ENCODE results near the gene UNC13D.

Gene UNC13D

GRCh38 chr17:75811174-75811573, 33.0 kb downstream of the UNC13D start:
- TF ChIP-seq FOXM1 (IDR thresholded peaks at IDR 0.05; ENCODE audit: borderline replicate concordance, low read depth) (no peak), EP300 (IDR thresholded peaks at IDR 0.05; ENCODE audit: borderline replicate concordance) (no peak), RAD21 (IDR thresholded peaks at IDR 0.05; ENCODE audit: low read depth) (no peak), USF1 (IDR thresholded peaks at IDR 0.05) (no peak), NFIC (IDR thresholded peaks at IDR 0.05) (no peak), ZBTB7A (IDR thresholded peaks at IDR 0.05; ENCODE audit: low read depth) (no peak), CEBPB (IDR thresholded peaks at IDR 0.05) (no peak), TCF12 (IDR thresholded peaks at IDR 0.05; ENCODE audit: low read depth) (no peak), TAF1 (IDR thresholded peaks at IDR 0.05; ENCODE audit: low read depth) (no peak), CREB1 (IDR thresholded peaks at IDR 0.05; ENCODE audit: low read depth) (no peak), TEAD4 (IDR thresholded peaks at IDR 0.05) (no peak), EGR1 (IDR thresholded peaks at IDR 0.05) (no peak)
- TF ChIP-seq, protein P1, sequence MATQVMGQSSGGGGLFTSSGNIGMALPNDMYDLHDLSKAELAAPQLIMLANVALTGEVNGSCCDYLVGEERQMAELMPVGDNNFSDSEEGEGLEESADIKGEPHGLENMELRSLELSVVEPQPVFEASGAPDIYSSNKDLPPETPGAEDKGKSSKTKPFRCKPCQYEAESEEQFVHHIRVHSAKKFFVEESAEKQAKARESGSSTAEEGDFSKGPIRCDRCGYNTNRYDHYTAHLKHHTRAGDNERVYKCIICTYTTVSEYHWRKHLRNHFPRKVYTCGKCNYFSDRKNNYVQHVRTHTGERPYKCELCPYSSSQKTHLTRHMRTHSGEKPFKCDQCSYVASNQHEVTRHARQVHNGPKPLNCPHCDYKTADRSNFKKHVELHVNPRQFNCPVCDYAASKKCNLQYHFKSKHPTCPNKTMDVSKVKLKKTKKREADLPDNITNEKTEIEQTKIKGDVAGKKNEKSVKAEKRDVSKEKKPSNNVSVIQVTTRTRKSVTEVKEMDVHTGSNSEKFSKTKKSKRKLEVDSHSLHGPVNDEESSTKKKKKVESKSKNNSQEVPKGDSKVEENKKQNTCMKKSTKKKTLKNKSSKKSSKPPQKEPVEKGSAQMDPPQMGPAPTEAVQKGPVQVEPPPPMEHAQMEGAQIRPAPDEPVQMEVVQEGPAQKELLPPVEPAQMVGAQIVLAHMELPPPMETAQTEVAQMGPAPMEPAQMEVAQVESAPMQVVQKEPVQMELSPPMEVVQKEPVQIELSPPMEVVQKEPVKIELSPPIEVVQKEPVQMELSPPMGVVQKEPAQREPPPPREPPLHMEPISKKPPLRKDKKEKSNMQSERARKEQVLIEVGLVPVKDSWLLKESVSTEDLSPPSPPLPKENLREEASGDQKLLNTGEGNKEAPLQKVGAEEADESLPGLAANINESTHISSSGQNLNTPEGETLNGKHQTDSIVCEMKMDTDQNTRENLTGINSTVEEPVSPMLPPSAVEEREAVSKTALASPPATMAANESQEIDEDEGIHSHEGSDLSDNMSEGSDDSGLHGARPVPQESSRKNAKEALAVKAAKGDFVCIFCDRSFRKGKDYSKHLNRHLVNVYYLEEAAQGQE (IDR thresholded peaks at IDR 0.05; ENCODE audit: low read depth): no peak
- TF ChIP-seq, protein P2, sequence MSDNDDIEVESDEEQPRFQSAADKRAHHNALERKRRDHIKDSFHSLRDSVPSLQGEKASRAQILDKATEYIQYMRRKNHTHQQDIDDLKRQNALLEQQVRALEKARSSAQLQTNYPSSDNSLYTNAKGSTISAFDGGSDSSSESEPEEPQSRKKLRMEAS (IDR thresholded peaks at IDR 0.05): no peak

GRCh38 chr17:75810216-75810615, 34.0 kb downstream of the UNC13D start:
- TF ChIP-seq TAF1 (IDR thresholded peaks at IDR 0.05; ENCODE audit: low read depth): no peak
- no peak for TF ChIP-seq YY1 (IDR thresholded peaks at IDR 0.05; ENCODE audit: low read depth)
- TF ChIP-seq FOXM1 (IDR thresholded peaks at IDR 0.05; ENCODE audit: borderline replicate concordance, low read depth): no peak
- TF ChIP-seq, protein P1 (IDR thresholded peaks at IDR 0.05; ENCODE audit: low read depth): no peak
- no peak for TF ChIP-seq CREB1 (IDR thresholded peaks at IDR 0.05; ENCODE audit: low read depth)
- TF ChIP-seq TCF12 (IDR thresholded peaks at IDR 0.05; ENCODE audit: low read depth): no peak
- TF ChIP-seq CEBPB (IDR thresholded peaks at IDR 0.05): no peak
- TF ChIP-seq, protein P2 (IDR thresholded peaks at IDR 0.05): no peak
- TF ChIP-seq RAD21 (IDR thresholded peaks at IDR 0.05; ENCODE audit: low read depth): no peak
- no peak for TF ChIP-seq NFIC (IDR thresholded peaks at IDR 0.05)
- TF ChIP-seq TEAD4 (IDR thresholded peaks at IDR 0.05): no peak
- no peak for TF ChIP-seq EGR1 (IDR thresholded peaks at IDR 0.05)
- no peak for TF ChIP-seq USF1 (IDR thresholded peaks at IDR 0.05)
- no peak for TF ChIP-seq ZBTB7A (IDR thresholded peaks at IDR 0.05; ENCODE audit: low read depth)
- TF ChIP-seq EP300 (IDR thresholded peaks at IDR 0.05; ENCODE audit: borderline replicate concordance): no peak

- no peak for TF ChIP-seq TCF12 (IDR thresholded peaks at IDR 0.05; ENCODE audit: low read depth)
- no peak for TF ChIP-seq ZBTB7A (IDR thresholded peaks at IDR 0.05; ENCODE audit: low read depth)
- no peak for TF ChIP-seq RAD21 (IDR thresholded peaks at IDR 0.05; ENCODE audit: low read depth)
- no peak for TF ChIP-seq EGR1 (IDR thresholded peaks at IDR 0.05)
- TF ChIP-seq, protein P2 (IDR thresholded peaks at IDR 0.05): no peak
- TF ChIP-seq, protein P1 (IDR thresholded peaks at IDR 0.05; ENCODE audit: low read depth): no peak
- no peak for TF ChIP-seq TAF1 (IDR thresholded peaks at IDR 0.05; ENCODE audit: low read depth)
- TF ChIP-seq TEAD4 (IDR thresholded peaks at IDR 0.05): no peak
- no peak for TF ChIP-seq USF1 (IDR thresholded peaks at IDR 0.05)
- no peak for TF ChIP-seq FOXM1 (IDR thresholded peaks at IDR 0.05; ENCODE audit: borderline replicate concordance, low read depth)
- no peak for TF ChIP-seq CEBPB (IDR thresholded peaks at IDR 0.05)
- no peak for TF ChIP-seq CREB1 (IDR thresholded peaks at IDR 0.05; ENCODE audit: low read depth)
These were observed 34.5 kb downstream of the UNC13D start for GRCh38 chr17:75809631-75810111.

Data from Ishikawa (cell line).